WTC11 (cell line): Measurements from ENCODE around the gene MACF1.

Experiments
- CTCF ChIP-seq: fragments of 200-600 bp; IDR thresholded peaks from 2 replicates; pipeline ENCODE4 v1.8.0; 2022; ENCODE audit warnings: antibody characterized with exemption
- E2F1 ChIP-seq: sonication (generic); formaldehyde crosslinking; IDR thresholded peaks from 2 replicates; pipeline ENCODE4 v1.8.0; 2022; ENCODE audit warnings: mild to moderate bottlenecking, missing genetic modification reagents
- KAT7 ChIP-seq: sonication (generic); formaldehyde crosslinking; IDR thresholded peaks from 2 replicates; pipeline ENCODE4 v1.8.1; 2023; ENCODE audit warnings: missing genetic modification reagents, mild to moderate bottlenecking, borderline replicate concordance
- MXD4 ChIP-seq: fragments of 250-450 bp; sonication (Bioruptor Pico); IDR thresholded peaks from 2 replicates; pipeline ENCODE4 v1.8.0; 2021; ENCODE audit warnings: mild to moderate bottlenecking, moderate library complexity, borderline replicate concordance
- PREB ChIP-seq: sonication (generic); formaldehyde crosslinking; IDR thresholded peaks from 2 replicates; pipeline ENCODE4 v1.8.1; 2022; ENCODE audit warnings: mild to moderate bottlenecking, missing genetic modification reagents, moderate library complexity, borderline replicate concordance
- TCF7 ChIP-seq: sonication (generic); formaldehyde crosslinking; IDR thresholded peaks from 2 replicates; pipeline ENCODE4 v1.8.0; 2022; ENCODE audit warnings: mild to moderate bottlenecking, low read depth, missing genetic modification reagents, moderate library complexity
- TEAD1 ChIP-seq: sonication (generic); formaldehyde crosslinking; IDR thresholded peaks from 2 replicates; pipeline ENCODE4 v1.8.0; 2022; ENCODE audit warnings: mild to moderate bottlenecking, missing genetic modification reagents
- TEAD4 ChIP-seq: sonication (generic); formaldehyde crosslinking; IDR thresholded peaks from 2 replicates; pipeline ENCODE4 v1.8.0; 2022; ENCODE audit warnings: mild to moderate bottlenecking, missing genetic modification reagents
- ZNF281 ChIP-seq: sonication (generic); formaldehyde crosslinking; IDR thresholded peaks from 2 replicates; pipeline ENCODE4 v1.8.0; 2023; ENCODE audit warnings: mild to moderate bottlenecking, missing genetic modification reagents
- ZNF425 ChIP-seq: fragments of 250-450 bp; sonication (Bioruptor Pico); conservative IDR thresholded peaks from 2 replicates; pipeline ENCODE4 v1.9.0; 2021; ENCODE audit warnings: mild to moderate bottlenecking

GRCh38 chr1:39346872-39347271, 142.4 kb downstream of the MACF1 start:
- TF ChIP-seq E2F1 (CRISPR knock-in tag) (no peak), CTCF (no peak), ZNF425 (no peak), TEAD1 (CRISPR knock-in tag) (no peak), MXD4 (CRISPR knock-in tag) (no peak), PREB (CRISPR knock-in tag) (no peak), ZNF281 (no peak), KAT7 (CRISPR knock-in tag) (no peak), TEAD4 (CRISPR knock-in tag) (no peak), TCF7 (CRISPR knock-in tag) (no peak)
